ENCODE data around the gene CDX1. TPM values are rescaled to one million over a fixed set of nuclear protein-coding genes. Genes with fewer than 3 reads are reported as not detected.

The CDX1 gene
- total RNA-seq, 4 donors from 2014 or later: not detected

DNA sequence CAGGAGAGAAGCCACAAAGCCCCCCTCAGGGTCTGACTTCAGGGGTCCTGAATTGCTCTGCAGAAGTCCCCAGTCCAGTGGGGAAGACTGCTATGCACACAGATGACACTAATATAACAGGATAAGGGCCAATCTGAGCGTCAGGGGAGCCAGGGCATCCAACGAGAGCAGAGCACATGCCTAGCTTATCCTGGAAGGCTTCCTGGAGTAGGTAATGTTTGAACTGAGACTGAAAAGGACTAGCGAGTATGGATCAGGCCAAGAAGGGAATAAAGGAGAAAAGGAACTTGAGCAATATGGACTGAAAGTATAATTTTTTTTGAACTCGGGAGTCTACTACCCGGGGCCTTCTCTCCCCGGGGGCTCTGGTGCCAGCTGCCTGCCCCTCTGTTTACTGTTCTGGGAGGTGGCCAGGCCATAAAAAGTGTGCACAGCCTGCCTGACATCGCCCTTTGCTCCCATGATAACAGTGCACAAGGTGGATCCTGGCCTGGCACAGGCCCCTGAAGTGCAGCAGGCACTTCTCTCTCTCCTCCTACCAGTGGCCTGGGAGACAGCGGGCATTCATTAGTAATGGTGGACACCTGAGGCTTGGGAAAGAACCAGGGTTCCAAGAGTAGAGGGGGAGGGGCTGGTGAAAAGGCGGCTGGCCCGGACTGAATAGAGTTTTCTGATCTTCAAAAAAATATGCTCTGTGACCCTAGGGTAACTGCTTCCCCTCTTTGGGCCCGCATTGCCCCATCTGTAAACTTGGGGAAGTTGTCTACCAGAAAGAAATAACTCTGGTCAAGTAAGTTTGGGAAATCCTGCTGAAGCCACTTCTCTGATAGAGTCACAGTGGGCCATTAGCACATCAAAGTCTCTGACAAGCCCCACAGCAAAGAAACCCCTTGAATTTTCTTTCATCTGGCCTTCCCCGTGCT is 18.7 kb downstream of the CDX1 start:
- TF ChIP-seq, protein P1, sequence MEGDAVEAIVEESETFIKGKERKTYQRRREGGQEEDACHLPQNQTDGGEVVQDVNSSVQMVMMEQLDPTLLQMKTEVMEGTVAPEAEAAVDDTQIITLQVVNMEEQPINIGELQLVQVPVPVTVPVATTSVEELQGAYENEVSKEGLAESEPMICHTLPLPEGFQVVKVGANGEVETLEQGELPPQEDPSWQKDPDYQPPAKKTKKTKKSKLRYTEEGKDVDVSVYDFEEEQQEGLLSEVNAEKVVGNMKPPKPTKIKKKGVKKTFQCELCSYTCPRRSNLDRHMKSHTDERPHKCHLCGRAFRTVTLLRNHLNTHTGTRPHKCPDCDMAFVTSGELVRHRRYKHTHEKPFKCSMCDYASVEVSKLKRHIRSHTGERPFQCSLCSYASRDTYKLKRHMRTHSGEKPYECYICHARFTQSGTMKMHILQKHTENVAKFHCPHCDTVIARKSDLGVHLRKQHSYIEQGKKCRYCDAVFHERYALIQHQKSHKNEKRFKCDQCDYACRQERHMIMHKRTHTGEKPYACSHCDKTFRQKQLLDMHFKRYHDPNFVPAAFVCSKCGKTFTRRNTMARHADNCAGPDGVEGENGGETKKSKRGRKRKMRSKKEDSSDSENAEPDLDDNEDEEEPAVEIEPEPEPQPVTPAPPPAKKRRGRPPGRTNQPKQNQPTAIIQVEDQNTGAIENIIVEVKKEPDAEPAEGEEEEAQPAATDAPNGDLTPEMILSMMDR (IDR thresholded peaks at IDR 0.05; ENCODE audit: low read depth): no peak

DNA sequence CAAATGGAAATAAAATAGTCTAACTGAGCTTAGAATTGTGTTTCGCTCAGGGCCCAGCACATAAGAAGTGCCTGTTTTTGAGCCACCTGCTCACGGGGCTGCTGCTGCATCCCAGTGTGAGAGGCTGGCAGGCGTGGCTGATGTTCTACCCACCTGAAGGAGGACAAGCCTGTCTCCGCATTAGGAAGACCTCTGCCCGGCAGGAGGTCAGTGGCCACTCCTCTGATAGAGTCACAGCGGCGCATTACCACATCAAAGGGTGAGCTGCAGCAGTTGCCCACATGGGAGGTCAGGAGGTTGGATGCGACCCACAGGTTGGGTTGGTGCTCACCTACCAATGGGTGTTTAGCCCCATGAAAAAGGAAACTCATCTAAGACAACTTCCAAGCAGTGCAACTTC is 19.6 kb downstream of the CDX1 start:
- TF ChIP-seq, protein P1 (IDR thresholded peaks at IDR 0.05; ENCODE audit: low read depth): no peak

DNA sequence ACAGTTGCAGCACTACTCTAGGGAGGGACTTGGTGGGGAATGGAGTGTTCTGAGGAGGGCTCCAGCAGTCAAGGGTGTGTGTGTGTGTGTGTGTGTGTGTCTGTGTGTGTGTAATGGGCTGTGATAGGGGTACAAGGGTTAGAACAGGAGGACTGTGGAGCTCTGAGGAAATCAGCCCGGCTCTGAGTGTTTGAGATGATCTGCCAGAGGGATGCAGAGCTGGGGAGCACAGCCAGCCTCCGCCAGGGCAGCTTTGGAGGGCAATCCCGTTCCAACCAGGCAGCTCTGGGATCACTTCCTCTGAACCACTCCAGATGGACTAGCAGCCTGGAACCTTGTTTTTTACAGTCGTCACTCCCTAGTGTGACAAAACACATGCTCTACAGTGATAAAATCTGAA is 20.3 kb downstream of the CDX1 start:
- TF ChIP-seq, protein P1 (IDR thresholded peaks at IDR 0.05; ENCODE audit: low read depth): no peak

DNA sequence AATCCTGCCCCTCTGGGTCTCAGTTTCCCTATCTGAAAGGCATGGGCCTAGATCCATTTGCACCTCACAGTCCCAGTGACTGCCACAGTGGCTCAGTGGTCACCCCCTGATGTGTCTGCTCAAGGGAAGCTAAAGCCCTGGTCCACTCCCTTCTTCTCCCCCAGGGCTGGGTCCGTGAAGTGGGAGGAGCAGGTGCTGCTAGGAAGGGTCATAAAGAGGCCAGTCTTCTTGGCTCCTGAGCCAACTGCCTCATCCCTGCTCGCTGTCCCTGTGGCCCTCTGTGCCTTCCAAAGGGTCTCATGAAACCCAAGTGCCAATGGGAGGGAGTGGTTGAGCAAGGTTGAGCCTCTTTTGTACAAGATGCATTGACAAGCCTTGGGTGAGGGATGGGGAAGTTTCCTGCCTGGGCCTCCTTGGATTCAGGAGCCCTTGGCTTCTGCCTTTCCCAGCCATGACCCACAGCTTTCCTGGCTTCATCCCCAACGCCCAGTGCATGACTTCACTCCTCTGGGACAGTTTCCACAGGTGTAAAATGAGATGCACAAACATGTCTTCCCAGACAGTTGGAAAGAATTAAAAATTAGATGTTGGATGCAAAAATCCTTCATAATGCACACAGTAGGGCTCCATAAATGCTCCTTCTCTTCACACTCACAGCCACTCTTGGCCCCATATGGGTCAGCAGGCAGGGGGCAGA is 21.7 kb downstream of the CDX1 start:
- TF ChIP-seq, protein P1 (IDR thresholded peaks at IDR 0.05; ENCODE audit: low read depth): no peak

DNA sequence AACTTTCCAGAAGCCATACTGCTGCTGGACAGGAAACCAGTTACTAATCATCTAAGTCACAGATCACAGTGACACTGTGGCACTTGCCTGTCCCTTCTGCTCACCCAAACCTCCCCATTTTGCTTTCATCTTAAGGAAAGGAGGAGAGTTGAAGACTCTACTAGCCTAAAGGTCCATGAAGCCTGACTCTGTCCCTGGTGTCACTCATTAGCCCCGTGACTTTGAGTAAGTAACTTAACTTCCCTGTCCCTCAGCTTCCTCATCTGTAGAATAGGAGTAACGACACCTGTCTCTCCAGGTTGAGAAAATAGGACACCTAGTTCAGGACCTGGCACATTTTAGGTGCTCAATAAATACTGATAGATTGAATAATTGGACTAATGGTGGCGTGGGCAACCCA is 22.7 kb downstream of the CDX1 start:
- TF ChIP-seq, protein P1 (IDR thresholded peaks at IDR 0.05; ENCODE audit: low read depth): no peak

DNA sequence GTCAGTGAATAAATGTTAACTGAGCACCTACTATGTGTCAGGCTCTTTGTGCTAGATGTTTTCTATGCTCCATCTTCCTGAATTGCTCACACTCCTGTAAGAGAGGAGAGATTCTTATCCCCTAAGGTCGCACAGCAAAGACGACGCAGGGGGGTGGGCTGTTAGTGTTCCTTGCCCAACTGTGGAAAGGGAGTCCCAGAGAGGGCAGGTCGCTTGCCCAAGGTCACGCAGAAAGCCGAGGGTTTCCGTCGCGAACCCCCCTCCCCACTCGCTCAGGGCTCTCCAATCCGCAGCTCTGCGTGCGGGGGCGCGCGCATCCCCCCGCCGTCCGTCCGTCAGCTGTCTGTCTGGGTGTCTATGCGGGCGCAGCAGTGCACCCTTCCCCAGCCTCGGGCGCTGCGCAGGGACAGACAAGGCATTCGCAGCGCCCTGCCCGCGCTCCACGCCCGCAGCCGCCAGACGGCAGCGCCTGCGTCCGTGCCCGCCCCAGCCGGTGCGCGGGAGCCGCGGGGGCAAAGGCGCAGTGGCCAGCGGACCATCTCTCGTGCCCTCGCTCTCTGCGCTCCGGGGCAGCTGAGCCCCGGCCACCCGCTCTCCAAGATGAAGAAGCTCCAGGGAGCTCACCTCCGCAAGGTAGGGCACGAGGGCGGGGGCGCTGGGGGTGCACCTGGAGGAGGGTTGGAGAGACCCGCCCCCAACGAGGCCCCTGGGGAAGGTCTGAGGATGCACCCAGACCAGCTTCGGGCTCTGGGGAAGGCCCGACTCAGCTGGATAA is 23.3 kb downstream of the CDX1 start, which contains the start of gene SLC6A7:
TSS of gene SLC6A7 (plus strand) at position 335 of the 775 bp plus-strand sequence. CDS start at position 601, 266 bp downstream.
- TF ChIP-seq, protein P1 (IDR thresholded peaks at IDR 0.05; ENCODE audit: low read depth): no peak
